Keratinocyte (primary cell): ENCODE data around the gene CLEC2A. TPM values are rescaled to one million over a fixed set of nuclear protein-coding genes. Genes with fewer than 3 reads are reported as not detected.

Experiments used
- DNase-seq: peaks from one replicate; pipeline ENCODE4 v3.0.0-alpha.2; 2011; ENCODE audit warnings: low read depth, missing footprints, low spot score
- FAIRE-seq: peaks from 2 replicates; lab custom pipeline; 2011; peaks lifted over from hg19 to GRCh38; lab: Jason Lieb, UNC
- H2AFZ ChIP-seq: 2 replicates; pipeline ENCODE4 v1.6.0; 2012; ENCODE audit warnings: low read length, control low read depth, inconsistent platforms; ENCODE audit not compliant: control insufficient read depth
- H3K27ac ChIP-seq: 2 replicates; pipeline ENCODE4 v1.5.1; 2011; ENCODE audit warnings: low read length; ENCODE audit not compliant: control insufficient read depth, insufficient read depth
- H3K27me3 ChIP-seq: 3 replicates; pipeline ENCODE4 v1.6.0; 2011; ENCODE audit warnings: low read length; ENCODE audit not compliant: control insufficient read depth, insufficient read depth; ENCODE audit errors: extremely low read depth
- H3K36me3 ChIP-seq, 2 experiments: 2 replicates in 1 of 2; 3 replicates in 1 of 2; pipeline ENCODE4 v1.5.1; 2011; ENCODE audit warnings: low read length in 2 of 2, mild to moderate bottlenecking in 1 of 2; ENCODE audit not compliant: control insufficient read depth in 2 of 2, insufficient read depth in 2 of 2; ENCODE audit errors: extremely low read depth in 1 of 2
- H3K4me1 ChIP-seq: 3 replicates; pipeline ENCODE4 v1.5.1; 2011; ENCODE audit warnings: low read length; ENCODE audit not compliant: control insufficient read depth, insufficient read depth; ENCODE audit errors: extremely low read depth
- H3K4me2 ChIP-seq: 3 replicates; pipeline ENCODE4 v1.6.0; 2011; ENCODE audit warnings: low read depth, low read length; ENCODE audit not compliant: control insufficient read depth, insufficient read depth; ENCODE audit errors: extremely low read depth
- H3K4me3 ChIP-seq, 3 experiments: fragments of 200-600 bp in 1 of 3; sonication (generic) in 1 of 3; 2 replicates in 2 of 3; 3 replicates in 1 of 3; pipeline ENCODE4 v1.5.1; 2011 to 2016; ENCODE audit warnings: low read length in 3 of 3, mild to moderate bottlenecking in 3 of 3, control low read depth in 2 of 3, inconsistent platforms in 1 of 3, low read depth in 1 of 3, mixed read lengths in 1 of 3, mixed run types in 1 of 3, moderate library complexity in 1 of 3; ENCODE audit not compliant: control insufficient read depth in 2 of 3, insufficient read depth in 2 of 3; ENCODE audit errors: extremely low read depth in 1 of 3
- H3K79me2 ChIP-seq: 2 replicates; pipeline ENCODE4 v1.6.0; 2012; ENCODE audit warnings: low read length; ENCODE audit not compliant: control insufficient read depth, insufficient read depth
- H3K9ac ChIP-seq: 3 replicates; pipeline ENCODE4 v1.6.0; 2011; ENCODE audit warnings: low read length; ENCODE audit not compliant: control insufficient read depth, insufficient read depth; ENCODE audit errors: extremely low read depth
- H3K9me1 ChIP-seq: 3 replicates; pipeline ENCODE4 v1.6.0; 2011; ENCODE audit warnings: low read length; ENCODE audit not compliant: control insufficient read depth, insufficient read depth; ENCODE audit errors: extremely low read depth
- H3K9me3 ChIP-seq: 2 replicates; pipeline ENCODE4 v1.5.1; 2012; ENCODE audit warnings: low read depth, low read length; ENCODE audit not compliant: control insufficient read depth
- H4K20me1 ChIP-seq: 3 replicates; pipeline ENCODE4 v1.6.0; 2011; ENCODE audit warnings: low read length; ENCODE audit not compliant: control insufficient read depth, insufficient read depth; ENCODE audit errors: extremely low read depth
- EZH2 ChIP-seq: IDR thresholded peaks from one replicate; pipeline ENCODE4 v1.6.1; 2012; ENCODE audit warnings: inconsistent platforms, mild to moderate bottlenecking, low read length, moderate library complexity
- dilution Hi-C: fragments of 300-500 bp; cut with MboI; formaldehyde crosslinking; loops from one replicate; pipeline ENCODE4 v1.7.0; 2020; ENCODE audit warnings: low sequenced_read_pairs; ENCODE audit not compliant: extremely low pct_ligation_motif_present
- polyA plus RNA-seq, 5 experiments: library from polyadenylated mRNA; depleted of rRNA in 3 of 5; stranded (reverse) in 3 of 5; stranded (forward) in 1 of 5; unstranded in 1 of 5; fragments of >200 nt; gene quantifications; 1 replicate in 1 of 5; 2 replicates in 3 of 5; 3 replicates in 1 of 5; pipeline versions ENCODE4 v1.2.1 to v1.2.3, GENCODE V29; 2011 to 2012; ENCODE audit warnings: missing spikeins in 2 of 5, low read depth in 1 of 5, low replicate concordance in 1 of 5
- TF ChIP-seq, protein P1 (sequence below), 3 experiments: IDR thresholded peaks in 1 of 3; conservative IDR thresholded peaks in 1 of 3; optimal IDR thresholded peaks in 1 of 3; 2 replicates in 2 of 3; 3 replicates in 1 of 3; pipeline versions ENCODE3 to v1.5.1; 2011; ENCODE audit warnings: low read length in 3 of 3, mild to moderate bottlenecking in 3 of 3, moderate library complexity in 2 of 3, control low read depth in 1 of 3, inconsistent platforms in 1 of 3; ENCODE audit not compliant: insufficient read depth in 2 of 3; ENCODE audit errors: extremely low read depth in 1 of 3

The CLEC2A gene
- polyA plus RNA-seq, 1 donor (not counting 4 experiments of a cell fraction or from before 2014, with no cell fraction given), result 0.88 TPM

DNA sequence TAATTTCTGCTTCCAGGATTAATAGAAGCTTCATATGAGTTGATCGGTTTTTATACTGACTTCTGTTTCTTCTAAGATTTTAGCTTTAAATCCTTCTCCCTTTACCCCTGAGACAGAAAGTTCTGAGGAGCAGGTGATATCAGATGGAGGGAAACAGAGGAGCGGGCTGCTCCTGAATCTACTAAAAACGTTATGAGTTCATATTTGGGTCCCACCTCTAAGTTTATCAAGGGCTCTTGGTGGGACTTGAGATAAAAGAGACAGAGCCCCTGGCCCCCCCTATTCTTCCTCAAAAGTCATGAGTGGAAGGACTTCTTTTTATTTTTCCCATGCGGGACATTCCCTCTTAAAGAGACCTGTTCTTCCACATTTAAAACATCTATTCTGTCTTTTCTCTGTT lies 23.8 kb downstream of the CLEC2A start:
- dilution Hi-C loops, result no loop called here

DNA sequence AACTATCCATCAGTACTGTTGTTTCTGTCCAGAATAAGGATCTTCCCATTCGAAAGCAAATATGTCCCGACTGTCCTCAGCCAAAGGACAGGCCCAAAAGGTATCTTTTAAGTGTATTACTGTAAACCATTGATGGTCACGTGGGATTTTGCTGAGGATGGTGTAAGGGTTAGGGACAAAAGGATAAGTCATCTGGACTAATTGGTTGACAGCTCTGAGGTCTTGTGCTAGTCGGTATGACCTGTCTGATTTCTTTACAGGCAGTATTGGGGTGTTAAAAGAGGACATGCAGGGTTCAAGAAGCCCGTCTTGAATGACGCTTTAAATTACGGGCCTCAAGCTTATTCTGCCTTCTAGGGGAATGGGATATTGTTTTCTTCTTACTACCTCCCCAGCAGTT lies 24.4 kb downstream of the CLEC2A start:
- H3K4me3 ChIP-seq, result no peak overlapping the region
- no peaks in the 10 kb centered on the region for H3K4me1 ChIP-seq
- no peaks in the 10 kb centered on the region for H3K79me2 ChIP-seq
- no peak overlapping the region for H3K27ac ChIP-seq
- H3K27me3 ChIP-seq, result no peaks in the 10 kb centered on the region
- H3K9me1 ChIP-seq, result no peaks in the 10 kb centered on the region
- no peaks in the 10 kb centered on the region for H3K36me3 ChIP-seq
- H2AFZ ChIP-seq, result no peak overlapping the region
- dilution Hi-C loops, result no loop called here
- FAIRE-seq, result no peak
- peaks cover 16% of the 10 kb centered on the region for H3K9me3 ChIP-seq
- no peak for TF ChIP-seq EZH2
- TF ChIP-seq, protein P1, sequence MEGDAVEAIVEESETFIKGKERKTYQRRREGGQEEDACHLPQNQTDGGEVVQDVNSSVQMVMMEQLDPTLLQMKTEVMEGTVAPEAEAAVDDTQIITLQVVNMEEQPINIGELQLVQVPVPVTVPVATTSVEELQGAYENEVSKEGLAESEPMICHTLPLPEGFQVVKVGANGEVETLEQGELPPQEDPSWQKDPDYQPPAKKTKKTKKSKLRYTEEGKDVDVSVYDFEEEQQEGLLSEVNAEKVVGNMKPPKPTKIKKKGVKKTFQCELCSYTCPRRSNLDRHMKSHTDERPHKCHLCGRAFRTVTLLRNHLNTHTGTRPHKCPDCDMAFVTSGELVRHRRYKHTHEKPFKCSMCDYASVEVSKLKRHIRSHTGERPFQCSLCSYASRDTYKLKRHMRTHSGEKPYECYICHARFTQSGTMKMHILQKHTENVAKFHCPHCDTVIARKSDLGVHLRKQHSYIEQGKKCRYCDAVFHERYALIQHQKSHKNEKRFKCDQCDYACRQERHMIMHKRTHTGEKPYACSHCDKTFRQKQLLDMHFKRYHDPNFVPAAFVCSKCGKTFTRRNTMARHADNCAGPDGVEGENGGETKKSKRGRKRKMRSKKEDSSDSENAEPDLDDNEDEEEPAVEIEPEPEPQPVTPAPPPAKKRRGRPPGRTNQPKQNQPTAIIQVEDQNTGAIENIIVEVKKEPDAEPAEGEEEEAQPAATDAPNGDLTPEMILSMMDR (optimal IDR thresholded peaks at IDR 0.05 in 1 of 3, IDR thresholded peaks at IDR 0.05 in 1 of 3, conservative IDR thresholded peaks at IDR 0.05 in 1 of 3; ENCODE audit: extremely low read depth in 1 of 3, insufficient read depth in 2 of 3, low read length in 3 of 3), result no peak
- no peaks in the 10 kb centered on the region for H4K20me1 ChIP-seq
- DNase-seq, result no peak
- no peak overlapping the region for H3K9ac ChIP-seq
- no peak overlapping the region for H3K4me2 ChIP-seq

More for the DNA sequence above, 23.8 kb downstream of the CLEC2A start:
- H3K27ac ChIP-seq, result no peak overlapping the region
- no peaks in the 10 kb centered on the region for H3K36me3 ChIP-seq
- peaks cover 16% of the 10 kb centered on the region for H3K9me3 ChIP-seq
- TF ChIP-seq, protein P1 (optimal IDR thresholded peaks at IDR 0.05 in 1 of 3, IDR thresholded peaks at IDR 0.05 in 1 of 3, conservative IDR thresholded peaks at IDR 0.05 in 1 of 3; ENCODE audit: extremely low read depth in 1 of 3, insufficient read depth in 2 of 3, low read length in 3 of 3), result no peak
- TF ChIP-seq EZH2, result no peak
- H3K9me1 ChIP-seq, result no peaks in the 10 kb centered on the region
- no peak overlapping the region for H3K9ac ChIP-seq
- no peak overlapping the region for H3K4me3 ChIP-seq
- FAIRE-seq (no peak), DNase-seq (no peak)
- no peak overlapping the region for H2AFZ ChIP-seq
- H3K4me2 ChIP-seq, result no peak overlapping the region
- H4K20me1 ChIP-seq, result no peaks in the 10 kb centered on the region
- no peaks in the 10 kb centered on the region for H3K27me3 ChIP-seq
- H3K79me2 ChIP-seq, result no peaks in the 10 kb centered on the region
- H3K4me1 ChIP-seq, result no peaks in the 10 kb centered on the region
